MCF 10A (cell line): ENCODE data around the gene AMIGO1. TPM values are rescaled to one million over a fixed set of nuclear protein-coding genes. Genes with fewer than 3 reads are reported as not detected.

ENCODE experiments used
- BruUV-seq: library from RNA; stranded (reverse); fragments of 400-500 nt; replicated peaks from 2 replicates; lab custom pipeline; 2021; lab: Mats Ljungman, UMichigan
- CTCF ChIA-PET: fragments of 300-600 bp; sonication (Branson Sonifier 250); formaldehyde crosslinking; extraction: SDS; loops from one replicate; lab custom pipeline; 2021; ENCODE audit warnings: antibody characterized with exemption, inconsistent platforms; lab: Yijun Ruan, JAX
- POLR2A ChIA-PET: fragments of 300-600, 350-650 bp; sonication (Branson Sonifier 250); formaldehyde crosslinking; extraction: SDS; loops from one replicate; lab custom pipeline; 2020; ENCODE audit warnings: antibody characterized with exemption, inconsistent platforms; lab: Yijun Ruan, JAX
- DNase-seq: peaks from one replicate; pipeline ENCODE4 v3.0.0-alpha.2; 2018; ENCODE audit not compliant: unreplicated experiment
- H3K27ac Mint-ChIP-seq: one replicate; pipeline ENCODE4 v1.8.0; 2022; ENCODE audit warnings: mild to moderate bottlenecking, low read depth, mixed read lengths; ENCODE audit not compliant: unreplicated experiment
- H3K27me3 Mint-ChIP-seq: one replicate; pipeline ENCODE4 v1.8.0; 2022; ENCODE audit warnings: mixed read lengths; ENCODE audit not compliant: insufficient read depth, unreplicated experiment
- H3K36me3 Mint-ChIP-seq: one replicate; pipeline ENCODE4 v1.8.0; 2022; ENCODE audit warnings: mild to moderate bottlenecking, moderate library complexity, mixed read lengths; ENCODE audit not compliant: insufficient read depth, unreplicated experiment
- H3K4me1 Mint-ChIP-seq: one replicate; pipeline ENCODE4 v1.8.0; 2022; ENCODE audit warnings: mixed read lengths; ENCODE audit not compliant: insufficient read depth, unreplicated experiment
- H3K4me3 Mint-ChIP-seq: one replicate; pipeline ENCODE4 v1.8.0; 2022; ENCODE audit warnings: mild to moderate bottlenecking, moderate library complexity, mixed read lengths; ENCODE audit not compliant: unreplicated experiment
- H3K9me3 Mint-ChIP-seq: one replicate; pipeline ENCODE4 v1.8.0; 2022; ENCODE audit warnings: mixed read lengths; ENCODE audit not compliant: unreplicated experiment
- CTCF ChIP-seq: fragments of 200-600 bp; IDR thresholded peaks from one replicate; pipeline ENCODE4 v1.8.0; 2022; ENCODE audit warnings: antibody characterized with exemption, mild to moderate bottlenecking; ENCODE audit not compliant: unreplicated experiment
- intact Hi-C: fragments of 100-400 bp; cut with micrococcal nuclease; formaldehyde crosslinking; loops from 2 replicates; pipeline ENCODE4 v1.14.1; 2022
- total RNA-seq: library from RNA; stranded (reverse); gene quantifications from 2 replicates; pipeline ENCODE4 v1.2.3, GENCODE V29; 2022

AMIGO1 gene
- total RNA-seq, 1 experiment from 2014 or later: 0.21 TPM

- no peak overlapping the region for H3K4me3 Mint-ChIP-seq
- peaks cover 12% of the 10 kb centered on the region for H3K27me3 Mint-ChIP-seq
- intact Hi-C loops: no loop called here
- H3K36me3 Mint-ChIP-seq: no peaks in the 10 kb centered on the region
- H3K27ac Mint-ChIP-seq: no peak overlapping the region
- no peak for DNase-seq
- CTCF ChIA-PET: interaction anchor here (0.6 to 26.1 kb wide), 5 partner anchors 17 to 455 kb away, joined by 3 to 1071 read pairs (median 3); partner anchors contain the start of genes AMIGO1, ATXN7L2 and CYB561D1
- no peaks in the 10 kb centered on the region for H3K4me1 Mint-ChIP-seq
- no peak for TF ChIP-seq CTCF
- no TSS peak for BruUV-seq
- no peaks in the 10 kb centered on the region for H3K9me3 Mint-ChIP-seq
- POLR2A ChIA-PET: interaction anchor here (0.6 to 5.7 kb wide), 4 partner anchors 36 to 566 kb away, joined by 3 to 38 read pairs (median 4); partner anchors contain the start of genes CLCC1, CYB561D1 and PSMA5
These were observed 19.2 kb upstream of the AMIGO1 start for GRCh38 chr1:109528712-109529111.

- no peaks in the 10 kb centered on the region for H3K4me1 Mint-ChIP-seq
- H3K9me3 Mint-ChIP-seq: no peaks in the 10 kb centered on the region
- no peak for TF ChIP-seq CTCF
- H3K4me3 Mint-ChIP-seq: no peak overlapping the region
- H3K27ac Mint-ChIP-seq: no peak overlapping the region
- no peaks in the 10 kb centered on the region for H3K36me3 Mint-ChIP-seq
- no TSS peak for BruUV-seq
- intact Hi-C loops: no loop called here
- CTCF ChIA-PET: interaction anchor here (0.6 to 26.1 kb wide), 5 partner anchors 18 to 456 kb away, joined by 3 to 1071 read pairs (median 3); partner anchors contain the start of genes AMIGO1, ATXN7L2 and CYB561D1
- peaks cover 12% of the 10 kb centered on the region for H3K27me3 Mint-ChIP-seq
- POLR2A ChIA-PET: interaction anchor here (0.6 to 5.7 kb wide), 4 partner anchors 36 to 565 kb away, joined by 3 to 38 read pairs (median 4); partner anchors contain the start of genes CLCC1, CYB561D1 and PSMA5
- no peak for DNase-seq
These were observed 18.5 kb upstream of the AMIGO1 start for GRCh38 chr1:109527846-109528695.

- ChIA-PET POLR2A (no interaction called here), CTCF (interaction anchor here (26.1 kb wide), 1 partner anchor 26 kb away, joined by 1071 read pairs; the partner anchor contains the start of genes AMIGO1, ATXN7L2 and CYB561D1)
- peaks cover 20% of the 10 kb centered on the region for H3K27me3 Mint-ChIP-seq
- H3K9me3 Mint-ChIP-seq: no peaks in the 10 kb centered on the region
- no peaks in the 10 kb centered on the region for H3K4me1 Mint-ChIP-seq
- no peaks in the 10 kb centered on the region for H3K36me3 Mint-ChIP-seq
- intact Hi-C loops: no loop called here
- no peak for DNase-seq
- no peak overlapping the region for H3K27ac Mint-ChIP-seq
- TF ChIP-seq CTCF: no peak
- no peak overlapping the region for H3K4me3 Mint-ChIP-seq
- no TSS peak for BruUV-seq
These were observed 17.7 kb upstream of the AMIGO1 start for GRCh38 chr1:109527098-109527811.

- Mint-ChIP-seq H3K4me3 (no peak overlapping the region), H3K27ac (no peak overlapping the region), H3K27me3 (peaks cover 28% of the 10 kb centered on the region), H3K4me1 (no peaks in the 10 kb centered on the region), H3K9me3 (no peaks in the 10 kb centered on the region), H3K36me3 (no peaks in the 10 kb centered on the region)
- CTCF ChIA-PET: interaction anchor here (4.1 to 26.1 kb wide), 2 partner anchors 9 to 23 kb away, joined by 41 to 1071 read pairs; partner anchors contain the start of genes AMIGO1, ATXN7L2 and CYB561D1
- no TSS peak for BruUV-seq
- POLR2A ChIA-PET: interaction anchor here (0.7 to 2.7 kb wide), 3 partner anchors 10 to 39 kb away, joined by 3 to 6 read pairs (median 3); partner anchors contain the start of gene CYB561D1
- intact Hi-C loops: no loop called here
- TF ChIP-seq CTCF: no peak
- DNase-seq: no peak
These were observed 14.2 kb upstream of the AMIGO1 start for GRCh38 chr1:109523706-109524105.
